Activated CD8-positive, alpha-beta T cell treated with anti-CD3 and anti-CD28 coated beads for 36 hours (primary cell): ENCODE measurements around the gene AARS1. TPM values are rescaled to one million over a fixed set of nuclear protein-coding genes. Genes with fewer than 3 reads are reported as not detected.
A peak's percentile ranks its signal among the peaks of the same experiment; 100 is the strongest.
"Not testable (repeated sequence)": the region's sequence is repeated elsewhere in the genome, so short reads cannot be mapped to it uniquely, and the experiment has no call there.

Experiments
- ATAC-seq: fragments of 200-7000 bp; cut with Tn5 transposase; one replicate; pipeline ENCODE4 v1.10.0; 2021; ENCODE audit warnings: mild to moderate bottlenecking, moderate library complexity
- CTCF ChIA-PET: fragments of 350-600 bp; sonication (Branson Sonifier 250); formaldehyde crosslinking; loops from one replicate; lab custom pipeline; 2021; ENCODE audit warnings: antibody characterized with exemption; lab: Charles Lee
- POLR2A ChIA-PET: fragments of 350-600 bp; sonication (Branson Sonifier 250); formaldehyde crosslinking; loops from one replicate; lab custom pipeline; 2021; ENCODE audit warnings: antibody characterized with exemption; lab: Charles Lee
- DNase-seq: peaks from one replicate; pipeline ENCODE4 v3.0.0-alpha.2; 2020
- H3K27ac Mint-ChIP-seq: one replicate; pipeline ENCODE4 v1.8.0; 2021; ENCODE audit warnings: mild to moderate bottlenecking, mixed read lengths
- H3K27me3 Mint-ChIP-seq: one replicate; pipeline ENCODE4 v1.8.0; 2021; ENCODE audit warnings: mixed read lengths
- H3K36me3 Mint-ChIP-seq: one replicate; pipeline ENCODE4 v1.8.0; 2021; ENCODE audit warnings: low read depth, mixed read lengths
- H3K4me1 Mint-ChIP-seq: one replicate; pipeline ENCODE4 v1.8.0; 2021; ENCODE audit warnings: low read depth, mixed read lengths
- H3K4me3 Mint-ChIP-seq: one replicate; pipeline ENCODE4 v1.8.0; 2021; ENCODE audit warnings: mild to moderate bottlenecking, moderate library complexity, mixed read lengths
- H3K9me3 Mint-ChIP-seq: one replicate; pipeline ENCODE4 v1.8.0; 2021; ENCODE audit warnings: mixed read lengths
- intact Hi-C: fragments of 100-400 bp; cut with micrococcal nuclease; formaldehyde crosslinking; loops from one replicate; pipeline ENCODE4 v1.10.0; 2022
- total RNA-seq, 2 experiments: library from RNA; stranded (reverse); gene quantifications; one replicate each; pipeline ENCODE4 v1.2.3, GENCODE V29; 2021
- TF ChIP-seq, protein P1 (sequence below): fragments of 200-600 bp; IDR thresholded peaks from one replicate; pipeline ENCODE4 v1.8.0; 2022; ENCODE audit warnings: antibody characterized with exemption, mild to moderate bottlenecking

AARS1 gene
- total RNA-seq, 2 experiments from 2014 or later: 160 to 162 TPM

DNA sequence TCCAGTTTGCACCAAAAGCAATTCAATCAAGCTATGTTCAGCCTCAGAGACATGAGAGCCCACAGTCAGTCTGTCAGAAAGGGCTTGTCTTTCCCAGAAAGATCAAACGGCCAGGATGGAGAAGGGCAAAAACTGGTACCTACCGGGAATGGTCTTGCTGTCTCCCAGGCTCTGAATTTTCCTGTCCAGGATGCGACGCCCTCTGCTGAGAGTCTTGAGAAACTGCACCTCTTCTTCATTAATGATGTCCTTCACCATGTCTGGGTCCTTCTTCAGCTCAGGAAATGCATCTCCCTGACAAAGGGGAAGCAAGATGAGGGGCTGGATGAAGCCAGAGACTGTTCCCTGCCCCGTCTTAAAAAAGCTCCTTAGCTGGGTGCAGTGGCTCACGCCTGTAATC lies 21.8 kb downstream of the AARS1 start:
- Mint-ChIP-seq H3K36me3 (peaks cover 64% of the 10 kb centered on the region), H3K27me3 (no peaks in the 10 kb centered on the region), H3K4me3 (no peak overlapping the region), H3K9me3 (no peaks in the 10 kb centered on the region), H3K4me1 (no peaks in the 10 kb centered on the region), H3K27ac (no peak overlapping the region)
- ATAC-seq (peak; percentile 58), DNase-seq (no peak)
- TF ChIP-seq, protein P1, sequence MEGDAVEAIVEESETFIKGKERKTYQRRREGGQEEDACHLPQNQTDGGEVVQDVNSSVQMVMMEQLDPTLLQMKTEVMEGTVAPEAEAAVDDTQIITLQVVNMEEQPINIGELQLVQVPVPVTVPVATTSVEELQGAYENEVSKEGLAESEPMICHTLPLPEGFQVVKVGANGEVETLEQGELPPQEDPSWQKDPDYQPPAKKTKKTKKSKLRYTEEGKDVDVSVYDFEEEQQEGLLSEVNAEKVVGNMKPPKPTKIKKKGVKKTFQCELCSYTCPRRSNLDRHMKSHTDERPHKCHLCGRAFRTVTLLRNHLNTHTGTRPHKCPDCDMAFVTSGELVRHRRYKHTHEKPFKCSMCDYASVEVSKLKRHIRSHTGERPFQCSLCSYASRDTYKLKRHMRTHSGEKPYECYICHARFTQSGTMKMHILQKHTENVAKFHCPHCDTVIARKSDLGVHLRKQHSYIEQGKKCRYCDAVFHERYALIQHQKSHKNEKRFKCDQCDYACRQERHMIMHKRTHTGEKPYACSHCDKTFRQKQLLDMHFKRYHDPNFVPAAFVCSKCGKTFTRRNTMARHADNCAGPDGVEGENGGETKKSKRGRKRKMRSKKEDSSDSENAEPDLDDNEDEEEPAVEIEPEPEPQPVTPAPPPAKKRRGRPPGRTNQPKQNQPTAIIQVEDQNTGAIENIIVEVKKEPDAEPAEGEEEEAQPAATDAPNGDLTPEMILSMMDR: peak; percentile 68
- POLR2A ChIA-PET: interaction anchor here (0.8 to 1.6 kb wide), 4 partner anchors 13 to 272 kb away, joined by 3 to 4 read pairs (median 3); partner anchors contain the start of genes AARS1 and EXOSC6
- CTCF ChIA-PET: interaction anchor here (0.6 to 3.0 kb wide), 18 partner anchors 7 to 312 kb away, joined by 3 to 52 read pairs (median 4); partner anchors contain the start of genes AARS1 and EXOSC6
- intact Hi-C loops: no loop called here

DNA sequence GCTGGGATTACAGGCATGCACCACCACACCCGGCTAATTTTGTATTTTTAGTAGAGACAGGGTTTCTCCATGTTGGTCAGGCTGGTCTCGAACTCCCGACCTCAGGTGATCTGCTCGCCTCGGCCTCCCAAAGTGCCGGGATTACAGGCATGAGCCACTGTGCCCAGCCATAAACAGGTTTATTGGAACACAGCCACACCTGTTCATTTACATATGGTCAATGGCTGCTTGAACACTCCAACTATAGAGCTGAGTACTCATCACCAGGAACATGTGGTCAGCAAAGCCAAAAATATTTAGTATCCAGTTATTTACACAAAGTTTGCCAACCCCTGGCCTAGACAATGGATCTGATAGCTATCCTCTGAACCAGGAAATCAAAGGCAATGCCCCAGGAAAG lies 29.4 kb downstream of the AARS1 start:
- H3K27ac Mint-ChIP-seq, intact Hi-C loops, ATAC-seq, H3K4me1 Mint-ChIP-seq, H3K27me3 Mint-ChIP-seq, DNase-seq, H3K4me3 Mint-ChIP-seq, H3K9me3 Mint-ChIP-seq: not testable (repeated sequence)
- peaks cover 55% of the 10 kb centered on the region for H3K36me3 Mint-ChIP-seq
- CTCF ChIA-PET: interaction anchor here (1.0 to 1.3 kb wide), 3 partner anchors 7 to 8 kb away, joined by 3 to 6 read pairs (median 4); partner anchors contain the start of gene EXOSC6
- POLR2A ChIA-PET: interaction anchor here (4.7 kb wide), 1 partner anchor 9 kb away, joined by 28 read pairs; the partner anchor contains the start of gene EXOSC6

DNA sequence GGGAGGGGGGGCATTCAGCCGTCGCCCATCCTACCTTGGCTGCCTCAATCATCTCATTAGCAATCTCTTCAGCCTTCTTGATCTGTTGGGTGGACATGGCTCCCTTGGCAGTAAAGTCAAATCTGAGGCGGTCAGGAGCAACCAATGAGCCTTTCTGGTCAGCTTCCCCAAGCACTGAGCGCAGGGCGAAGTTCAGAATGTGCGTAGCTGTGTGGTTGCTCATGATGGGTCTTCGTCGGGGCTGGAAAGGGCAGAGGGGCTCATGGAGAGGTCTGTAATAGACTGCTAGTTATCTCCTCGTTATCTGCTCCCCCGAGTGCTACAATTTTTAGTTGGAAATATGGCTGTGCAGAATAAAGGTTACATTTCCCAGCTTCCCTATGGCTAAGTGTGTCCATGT lies 30.4 kb downstream of the AARS1 start:
- Mint-ChIP-seq H3K27me3 (no peaks in the 10 kb centered on the region), H3K9me3 (no peaks in the 10 kb centered on the region), H3K27ac (no peak overlapping the region), H3K4me3 (no peak overlapping the region), H3K4me1 (no peaks in the 10 kb centered on the region), H3K36me3 (peaks cover 52% of the 10 kb centered on the region)
- TF ChIP-seq, protein P1: no peak
- intact Hi-C loops: no loop called here
- ChIA-PET CTCF (interaction anchor here (1.3 kb wide), 1 partner anchor 8 kb away, joined by 6 read pairs; no protein-coding TSS in a partner anchor), POLR2A (no interaction called here)
- ATAC-seq: no peak
- DNase-seq: no peak

GRCh38 chr16:70258065-70258464 lies 31.2 kb downstream of the AARS1 start:
- intact Hi-C loops: no loop called here
- DNase-seq (no peak), ATAC-seq (no peak)
- Mint-ChIP-seq H3K36me3 (peaks cover 55% of the 10 kb centered on the region), H3K4me3 (no peak overlapping the region), H3K27ac (no peak overlapping the region), H3K27me3 (no peaks in the 10 kb centered on the region), H3K9me3 (no peaks in the 10 kb centered on the region), H3K4me1 (no peaks in the 10 kb centered on the region)
- ChIA-PET POLR2A (interaction anchor here (0.6 to 1.4 kb wide), 4 partner anchors 9 to 735 kb away, joined by 3 read pairs; no protein-coding TSS in a partner anchor), CTCF (no interaction called here)
- TF ChIP-seq, protein P1: no peak

GRCh38 chr16:70257391-70257790 lies 31.9 kb downstream of the AARS1 start:
- TF ChIP-seq, protein P1: no peak
- Mint-ChIP-seq H3K9me3 (no peaks in the 10 kb centered on the region), H3K36me3 (peaks cover 58% of the 10 kb centered on the region), H3K27me3 (no peaks in the 10 kb centered on the region), H3K4me1 (no peaks in the 10 kb centered on the region), H3K27ac (no peak overlapping the region), H3K4me3 (no peak overlapping the region)
- DNase-seq (no peak), ATAC-seq (no peak)
- POLR2A ChIA-PET: interaction anchor here (0.8 to 1.4 kb wide), 2 partner anchors 27 to 275 kb away, joined by 3 read pairs; no protein-coding TSS in a partner anchor
- CTCF ChIA-PET: interaction anchor here (0.6 to 7.0 kb wide), 2 partner anchors 10 to 122 kb away, joined by 3 to 52 read pairs; no protein-coding TSS in a partner anchor
- intact Hi-C loops: no loop called here
